GM21381 (cell line): ENCODE results near the gene SEC31B.

Source experiments
- ATAC-seq: cut with Tn5 transposase; IDR thresholded peaks from one replicate; pipeline ENCODE4 v1.9.1; 2021; ENCODE audit warnings: mild to moderate bottlenecking, moderate library complexity; ENCODE audit not compliant: unreplicated experiment

Gene SEC31B

DNA sequence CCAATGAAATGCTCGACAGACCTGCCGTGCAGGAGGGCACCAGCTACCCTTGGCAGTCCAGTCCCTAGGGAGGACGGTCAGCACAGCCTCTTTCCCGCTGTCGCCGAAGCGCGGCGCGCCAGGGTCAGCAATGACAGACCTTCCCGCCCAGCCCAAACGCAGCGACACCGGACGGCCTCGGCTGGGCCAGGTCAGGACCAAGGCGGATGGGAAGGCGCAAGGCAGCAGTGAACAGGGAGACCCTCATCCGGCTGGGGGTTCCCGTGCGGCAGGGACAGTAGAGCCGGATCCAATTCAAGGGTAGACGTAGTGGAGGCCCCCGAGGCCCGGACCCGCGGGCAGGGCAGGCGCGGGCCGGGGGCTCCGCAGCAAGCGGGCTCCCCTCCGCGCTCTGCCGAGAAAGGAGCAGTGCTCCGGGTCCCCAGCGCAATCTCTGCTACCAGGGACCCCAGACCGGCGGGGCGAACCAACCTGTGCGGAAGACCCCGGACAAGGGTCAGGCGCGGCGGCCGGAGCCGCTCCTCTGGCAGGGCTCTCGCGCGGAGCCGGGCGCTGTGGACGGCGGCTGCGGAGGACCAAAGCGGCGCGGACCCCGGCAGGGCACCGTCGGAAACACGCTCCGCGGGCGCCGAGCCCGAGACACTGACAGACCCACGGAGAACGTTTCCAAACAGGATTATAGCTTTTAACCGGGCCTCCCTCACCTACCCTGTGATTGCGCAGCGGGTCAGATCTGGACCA is at the start of gene SEC31B:
Gene SEC31B (minus strand): TSS at position 551 of the 741 bp plus-strand sequence. CDS start 2,909 bp downstream, outside the sequence.
- no peak for ATAC-seq

DNA sequence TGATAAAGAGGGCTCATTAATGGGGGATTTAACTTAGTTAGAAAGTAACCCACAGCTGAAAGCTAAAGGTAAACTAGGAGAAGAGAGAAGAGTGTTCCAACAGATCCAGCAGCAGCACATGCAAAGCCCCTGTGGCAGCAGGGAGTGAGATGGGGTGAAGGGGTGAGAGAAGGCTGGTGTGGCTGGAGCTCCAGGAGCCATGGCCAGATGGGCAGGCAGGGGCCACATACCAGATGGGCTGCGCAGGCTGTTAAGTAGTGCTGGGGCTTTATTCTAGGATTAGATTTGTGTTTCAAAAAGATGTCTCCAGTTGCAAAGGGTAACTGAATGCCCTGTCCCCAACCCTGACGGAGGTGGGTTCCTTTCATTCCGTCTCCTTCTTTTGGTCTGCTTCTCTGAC is 49.3 kb upstream of the SEC31B start:
- ATAC-seq, result no peak

GRCh38 chr10:100567826-100568225 is 48.2 kb upstream of the SEC31B start:
- no peak for ATAC-seq

GRCh38 chr10:100567249-100567648 is 47.6 kb upstream of the SEC31B start:
- no peak for ATAC-seq

DNA sequence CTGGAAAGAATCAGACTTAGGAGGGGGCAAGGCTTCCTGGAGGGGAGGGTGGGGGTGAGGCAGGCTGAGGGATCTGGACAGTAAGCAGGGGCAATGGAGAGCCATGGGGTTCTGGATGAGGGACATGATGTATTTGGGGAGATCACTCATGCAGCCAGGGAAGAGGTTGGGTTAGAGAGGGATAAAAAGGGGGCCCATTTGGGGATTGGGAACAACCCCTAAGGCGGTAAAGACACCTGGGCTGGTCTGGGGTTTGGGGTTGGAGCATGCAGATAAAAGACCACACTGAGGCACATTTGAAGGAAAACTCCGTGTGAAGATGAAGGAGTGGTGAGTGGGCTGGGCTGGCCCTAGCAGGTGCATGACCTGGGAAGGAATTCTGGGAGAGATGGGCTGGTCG is 46.9 kb upstream of the SEC31B start:
- ATAC-seq, result no peak

DNA sequence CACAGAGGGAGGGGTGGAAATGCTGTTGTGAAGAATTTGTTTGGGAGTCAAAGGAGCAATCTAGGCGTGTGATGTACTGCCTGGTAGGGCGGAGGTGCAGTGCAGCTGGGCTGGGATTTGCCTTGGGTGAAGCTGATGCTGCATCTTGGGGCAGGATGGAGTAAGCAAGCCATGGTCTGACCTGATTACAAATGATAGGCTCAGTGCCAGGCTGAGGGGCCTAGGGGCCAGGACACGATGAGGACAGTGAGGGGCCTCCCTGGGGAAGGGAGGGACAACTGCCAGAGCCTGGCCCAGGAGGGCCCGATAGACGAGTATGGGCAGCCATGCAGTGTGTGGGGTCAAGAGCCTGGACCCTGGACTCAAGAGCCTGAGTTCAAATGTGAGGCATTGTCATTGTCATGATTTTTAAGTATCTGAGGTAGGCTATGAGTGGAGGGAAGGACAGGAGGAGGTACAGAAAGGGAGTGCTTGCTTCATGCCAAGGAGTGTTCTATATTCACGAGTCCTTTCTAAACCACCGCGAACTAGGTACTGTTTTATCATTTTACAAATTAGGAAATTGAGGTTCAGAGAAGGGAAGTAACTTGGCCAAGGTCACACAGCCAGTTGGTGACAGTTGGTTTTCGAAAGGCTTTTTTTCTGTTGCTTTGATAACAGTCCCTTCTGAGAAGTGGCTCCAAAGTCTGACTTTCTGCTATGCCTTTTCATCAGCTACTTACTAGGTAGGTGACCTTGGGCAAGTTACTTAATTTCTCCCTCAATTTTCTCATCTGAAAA is 45.7 kb upstream of the SEC31B start:
- no peak for ATAC-seq

GRCh38 chr10:100562008-100562672 is 42.5 kb upstream of the SEC31B start:
- no peak for ATAC-seq

DNA sequence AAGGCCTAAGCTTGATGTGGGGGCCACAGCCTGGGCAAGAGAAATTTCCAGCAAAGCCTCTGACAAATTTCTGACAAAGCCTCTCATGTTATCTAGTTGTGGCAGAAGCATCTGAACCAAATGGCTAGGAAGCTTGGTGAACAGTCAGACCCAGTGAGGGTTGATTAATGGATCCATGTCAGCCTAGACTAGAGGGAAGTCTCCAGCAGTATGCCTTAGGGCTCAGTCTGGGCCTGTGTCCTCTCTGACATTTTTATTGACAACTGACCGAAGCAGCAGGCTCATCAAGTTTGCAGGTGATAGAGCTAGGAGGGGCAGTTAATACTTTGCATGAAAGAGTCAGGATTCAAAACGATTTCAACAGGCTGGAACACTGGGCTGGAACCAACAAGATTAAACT is 41.3 kb upstream of the SEC31B start:
- ATAC-seq, result no peak

DNA sequence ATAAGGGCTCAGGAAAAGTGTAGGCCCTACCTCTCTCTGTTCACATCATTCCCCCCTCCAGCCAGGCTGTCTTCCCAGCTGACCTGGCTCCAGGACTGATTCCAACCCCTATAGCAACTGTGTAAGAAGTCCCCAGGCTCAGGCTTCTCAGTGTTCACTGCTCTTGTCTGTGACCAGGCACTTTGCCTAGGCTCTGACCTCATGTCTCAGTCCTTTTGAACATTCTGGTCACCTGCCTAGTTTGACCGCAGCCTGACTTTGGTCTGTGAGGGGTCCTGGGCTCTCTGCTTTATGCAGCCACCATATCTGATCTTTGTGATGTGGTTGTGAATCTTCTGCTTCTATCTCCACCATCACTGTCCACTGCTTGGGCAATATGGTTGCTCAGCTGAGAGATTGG is 40.6 kb upstream of the SEC31B start:
- ATAC-seq, result no peak

- ATAC-seq, result no peak
These were observed 35.2 kb upstream of the SEC31B start for GRCh38 chr10:100554902-100555301.

- no peak for ATAC-seq
These were observed 34.3 kb upstream of the SEC31B start for GRCh38 chr10:100553929-100554328.

DNA sequence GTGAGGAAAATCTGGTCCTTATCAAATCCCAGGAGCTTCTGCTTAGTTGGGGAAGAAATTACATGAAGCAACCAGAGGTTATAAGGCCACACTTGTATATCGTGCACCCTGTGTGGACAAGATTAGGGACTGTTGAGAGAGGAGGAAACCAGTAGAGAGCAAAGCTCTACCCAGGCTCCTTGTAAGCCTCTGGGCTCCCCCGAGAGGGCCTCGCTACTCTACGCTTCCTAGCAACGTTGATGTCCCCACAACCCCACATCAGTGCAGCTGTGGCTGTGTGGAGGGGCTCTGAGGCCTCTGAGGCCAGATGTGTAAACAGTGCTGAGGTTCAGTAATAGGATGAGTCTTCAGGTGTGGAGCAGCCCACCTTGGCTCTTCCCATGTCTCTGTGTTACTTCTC is 32.1 kb upstream of the SEC31B start:
- ATAC-seq, result no peak

- no peak for ATAC-seq
These were observed 31.5 kb upstream of the SEC31B start for GRCh38 chr10:100551196-100551595.

DNA sequence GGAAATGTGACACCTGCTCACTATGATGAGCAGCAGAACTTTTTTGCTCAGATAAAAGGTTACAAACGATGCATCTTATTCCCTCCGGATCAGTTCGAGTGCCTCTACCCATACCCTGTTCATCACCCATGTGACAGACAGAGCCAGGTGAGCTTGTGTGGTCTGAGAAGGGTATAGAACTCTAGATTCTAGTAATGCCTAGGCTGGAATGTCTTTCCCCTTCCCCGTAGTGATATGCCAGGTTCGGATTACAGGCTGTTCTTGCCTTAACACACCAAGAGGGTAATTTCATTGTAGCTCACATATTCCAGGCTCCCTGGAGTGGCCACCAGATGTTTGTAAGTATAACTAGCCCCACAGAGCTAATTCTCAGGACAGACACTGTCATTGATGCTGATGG is 25.3 kb upstream of the SEC31B start:
- ATAC-seq, result no peak

GRCh38 chr10:100537475-100537874 is 17.8 kb upstream of the SEC31B start:
- no peak for ATAC-seq

- ATAC-seq, result peak; percentile 95
These were observed 16.2 kb upstream of the SEC31B start, which contains the start of gene HIF1AN for GRCh38 chr10:100535715-100536353. Gene HIF1AN, plus strand, starts transcription at chr10:100535943. Its CDS starts 16 bp downstream, at chr10:100535959.

- no peak for ATAC-seq
These were observed 15.7 kb upstream of the SEC31B start for GRCh38 chr10:100535338-100535714.

GRCh38 chr10:100534726-100535125 is 15.1 kb upstream of the SEC31B start:
- no peak for ATAC-seq

GRCh38 chr10:100531761-100532160 is 12.1 kb upstream of the SEC31B start:
- no peak for ATAC-seq

- peak; percentile 59 for ATAC-seq
These were observed 10.0 kb upstream of the SEC31B start, which contains the start of gene NDUFB8 for GRCh38 chr10:100529475-100530298. Gene NDUFB8, minus strand, starts transcription at chr10:100529871. Its CDS starts 20 bp downstream, at chr10:100529851.
